ENCODE measurements around the gene MAEL. TPM values are rescaled to one million over a fixed set of nuclear protein-coding genes. Genes with fewer than 3 reads are reported as not detected.

Gene MAEL
- total and polyA plus RNA-seq, 2 experiments from 2014 or later: 0.76 to 0.95 TPM

DNA sequence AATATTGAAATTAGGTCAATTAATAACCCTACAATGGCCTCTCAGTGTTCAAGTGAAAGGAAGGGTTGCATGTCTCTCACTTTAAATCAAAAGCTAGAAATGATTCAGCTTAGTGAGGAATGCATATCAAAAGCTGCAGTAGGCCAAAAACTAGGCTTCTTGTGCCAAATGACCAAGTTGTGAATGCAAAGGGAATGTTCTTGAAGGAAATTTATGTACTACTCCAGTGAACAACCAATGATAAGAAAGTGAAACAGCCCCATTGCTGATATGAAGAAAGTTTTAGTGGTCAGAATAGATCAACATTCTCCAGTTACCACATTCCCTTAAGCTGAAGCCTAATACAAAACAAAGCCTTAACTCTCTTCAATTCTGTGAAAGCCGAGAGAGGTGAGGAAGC, 10.0 kb downstream of the MAEL start:
- DNase-seq (ENCODE audit: low spot score) (no peak), ATAC-seq (no peak)
- Mint-ChIP-seq H3K27ac (no peak overlapping the region), H3K27me3 (ENCODE audit: insufficient read depth, low read depth, poor library complexity) (no peaks in the 10 kb centered on the region), H3K4me1 (peaks cover 13% of the 10 kb centered on the region; the same call in 2 of the 3 replicates), H3K36me3 (ENCODE audit: low read depth) (no peaks in the 10 kb centered on the region), H3K9me3 (no peaks in the 10 kb centered on the region), H3K4me3 (no peak overlapping the region)
- no peak overlapping the region for H3K4me3 ChIP-seq
- TF ChIP-seq JUNB (IDR thresholded peaks at IDR 0.05; ENCODE audit: unreplicated experiment): no peak
- TF ChIP-seq ZNF114 (CRISPR knock-in tag; IDR thresholded peaks at IDR 0.05): no peak
- no peak for TF ChIP-seq STAT1 (IDR thresholded peaks at IDR 0.05; ENCODE audit: unreplicated experiment)
- TF ChIP-seq, protein P1, sequence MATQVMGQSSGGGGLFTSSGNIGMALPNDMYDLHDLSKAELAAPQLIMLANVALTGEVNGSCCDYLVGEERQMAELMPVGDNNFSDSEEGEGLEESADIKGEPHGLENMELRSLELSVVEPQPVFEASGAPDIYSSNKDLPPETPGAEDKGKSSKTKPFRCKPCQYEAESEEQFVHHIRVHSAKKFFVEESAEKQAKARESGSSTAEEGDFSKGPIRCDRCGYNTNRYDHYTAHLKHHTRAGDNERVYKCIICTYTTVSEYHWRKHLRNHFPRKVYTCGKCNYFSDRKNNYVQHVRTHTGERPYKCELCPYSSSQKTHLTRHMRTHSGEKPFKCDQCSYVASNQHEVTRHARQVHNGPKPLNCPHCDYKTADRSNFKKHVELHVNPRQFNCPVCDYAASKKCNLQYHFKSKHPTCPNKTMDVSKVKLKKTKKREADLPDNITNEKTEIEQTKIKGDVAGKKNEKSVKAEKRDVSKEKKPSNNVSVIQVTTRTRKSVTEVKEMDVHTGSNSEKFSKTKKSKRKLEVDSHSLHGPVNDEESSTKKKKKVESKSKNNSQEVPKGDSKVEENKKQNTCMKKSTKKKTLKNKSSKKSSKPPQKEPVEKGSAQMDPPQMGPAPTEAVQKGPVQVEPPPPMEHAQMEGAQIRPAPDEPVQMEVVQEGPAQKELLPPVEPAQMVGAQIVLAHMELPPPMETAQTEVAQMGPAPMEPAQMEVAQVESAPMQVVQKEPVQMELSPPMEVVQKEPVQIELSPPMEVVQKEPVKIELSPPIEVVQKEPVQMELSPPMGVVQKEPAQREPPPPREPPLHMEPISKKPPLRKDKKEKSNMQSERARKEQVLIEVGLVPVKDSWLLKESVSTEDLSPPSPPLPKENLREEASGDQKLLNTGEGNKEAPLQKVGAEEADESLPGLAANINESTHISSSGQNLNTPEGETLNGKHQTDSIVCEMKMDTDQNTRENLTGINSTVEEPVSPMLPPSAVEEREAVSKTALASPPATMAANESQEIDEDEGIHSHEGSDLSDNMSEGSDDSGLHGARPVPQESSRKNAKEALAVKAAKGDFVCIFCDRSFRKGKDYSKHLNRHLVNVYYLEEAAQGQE (IDR thresholded peaks at IDR 0.05; ENCODE audit: unreplicated experiment): no peak
- no peak for TF ChIP-seq EZH2 (IDR thresholded peaks at IDR 0.05; ENCODE audit: low read depth, unreplicated experiment)
- TF ChIP-seq ZNF331 (CRISPR knock-in tag; IDR thresholded peaks at IDR 0.05; ENCODE audit: low read depth): no peak
- TF ChIP-seq, protein P2, sequence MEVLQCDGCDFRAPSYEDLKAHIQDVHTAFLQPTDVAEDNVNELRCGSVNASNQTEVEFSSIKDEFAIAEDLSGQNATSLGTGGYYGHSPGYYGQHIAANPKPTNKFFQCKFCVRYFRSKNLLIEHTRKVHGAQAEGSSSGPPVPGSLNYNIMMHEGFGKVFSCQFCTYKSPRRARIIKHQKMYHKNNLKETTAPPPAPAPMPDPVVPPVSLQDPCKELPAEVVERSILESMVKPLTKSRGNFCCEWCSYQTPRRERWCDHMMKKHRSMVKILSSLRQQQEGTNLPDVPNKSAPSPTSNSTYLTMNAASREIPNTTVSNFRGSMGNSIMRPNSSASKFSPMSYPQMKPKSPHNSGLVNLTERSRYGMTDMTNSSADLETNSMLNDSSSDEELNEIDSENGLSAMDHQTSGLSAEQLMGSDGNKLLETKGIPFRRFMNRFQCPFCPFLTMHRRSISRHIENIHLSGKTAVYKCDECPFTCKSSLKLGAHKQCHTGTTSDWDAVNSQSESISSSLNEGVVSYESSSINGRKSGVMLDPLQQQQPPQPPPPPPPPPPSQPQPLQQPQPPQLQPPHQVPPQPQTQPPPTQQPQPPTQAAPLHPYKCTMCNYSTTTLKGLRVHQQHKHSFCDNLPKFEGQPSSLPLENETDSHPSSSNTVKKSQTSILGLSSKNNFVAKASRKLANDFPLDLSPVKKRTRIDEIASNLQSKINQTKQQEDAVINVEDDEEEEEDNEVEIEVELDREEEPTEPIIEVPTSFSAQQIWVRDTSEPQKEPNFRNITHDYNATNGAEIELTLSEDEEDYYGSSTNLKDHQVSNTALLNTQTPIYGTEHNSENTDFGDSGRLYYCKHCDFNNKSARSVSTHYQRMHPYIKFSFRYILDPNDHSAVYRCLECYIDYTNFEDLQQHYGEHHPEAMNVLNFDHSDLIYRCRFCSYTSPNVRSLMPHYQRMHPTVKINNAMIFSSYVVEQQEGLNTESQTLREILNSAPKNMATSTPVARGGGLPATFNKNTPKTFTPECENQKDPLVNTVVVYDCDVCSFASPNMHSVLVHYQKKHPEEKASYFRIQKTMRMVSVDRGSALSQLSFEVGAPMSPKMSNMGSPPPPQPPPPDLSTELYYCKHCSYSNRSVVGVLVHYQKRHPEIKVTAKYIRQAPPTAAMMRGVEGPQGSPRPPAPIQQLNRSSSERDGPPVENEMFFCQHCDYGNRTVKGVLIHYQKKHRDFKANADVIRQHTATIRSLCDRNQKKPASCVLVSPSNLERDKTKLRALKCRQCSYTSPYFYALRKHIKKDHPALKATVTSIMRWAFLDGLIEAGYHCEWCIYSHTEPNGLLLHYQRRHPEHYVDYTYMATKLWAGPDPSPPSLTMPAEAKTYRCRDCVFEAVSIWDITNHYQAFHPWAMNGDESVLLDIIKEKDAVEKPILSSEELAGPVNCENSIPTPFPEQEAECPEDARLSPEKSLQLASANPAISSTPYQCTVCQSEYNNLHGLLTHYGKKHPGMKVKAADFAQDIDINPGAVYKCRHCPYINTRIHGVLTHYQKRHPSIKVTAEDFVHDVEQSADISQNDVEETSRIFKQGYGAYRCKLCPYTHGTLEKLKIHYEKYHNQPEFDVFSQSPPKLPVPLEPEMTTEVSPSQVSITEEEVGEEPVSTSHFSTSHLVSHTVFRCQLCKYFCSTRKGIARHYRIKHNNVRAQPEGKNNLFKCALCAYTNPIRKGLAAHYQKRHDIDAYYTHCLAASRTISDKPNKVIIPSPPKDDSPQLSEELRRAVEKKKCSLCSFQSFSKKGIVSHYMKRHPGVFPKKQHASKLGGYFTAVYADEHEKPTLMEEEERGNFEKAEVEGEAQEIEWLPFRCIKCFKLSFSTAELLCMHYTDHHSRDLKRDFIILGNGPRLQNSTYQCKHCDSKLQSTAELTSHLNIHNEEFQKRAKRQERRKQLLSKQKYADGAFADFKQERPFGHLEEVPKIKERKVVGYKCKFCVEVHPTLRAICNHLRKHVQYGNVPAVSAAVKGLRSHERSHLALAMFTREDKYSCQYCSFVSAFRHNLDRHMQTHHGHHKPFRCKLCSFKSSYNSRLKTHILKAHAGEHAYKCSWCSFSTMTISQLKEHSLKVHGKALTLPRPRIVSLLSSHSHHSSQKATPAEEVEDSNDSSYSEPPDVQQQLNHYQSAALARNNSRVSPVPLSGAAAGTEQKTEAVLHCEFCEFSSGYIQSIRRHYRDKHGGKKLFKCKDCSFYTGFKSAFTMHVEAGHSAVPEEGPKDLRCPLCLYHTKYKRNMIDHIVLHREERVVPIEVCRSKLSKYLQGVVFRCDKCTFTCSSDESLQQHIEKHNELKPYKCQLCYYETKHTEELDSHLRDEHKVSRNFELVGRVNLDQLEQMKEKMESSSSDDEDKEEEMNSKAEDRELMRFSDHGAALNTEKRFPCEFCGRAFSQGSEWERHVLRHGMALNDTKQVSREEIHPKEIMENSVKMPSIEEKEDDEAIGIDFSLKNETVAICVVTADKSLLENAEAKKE (CRISPR knock-in tag; IDR thresholded peaks at IDR 0.05): no peak
- TF ChIP-seq, protein P3, sequence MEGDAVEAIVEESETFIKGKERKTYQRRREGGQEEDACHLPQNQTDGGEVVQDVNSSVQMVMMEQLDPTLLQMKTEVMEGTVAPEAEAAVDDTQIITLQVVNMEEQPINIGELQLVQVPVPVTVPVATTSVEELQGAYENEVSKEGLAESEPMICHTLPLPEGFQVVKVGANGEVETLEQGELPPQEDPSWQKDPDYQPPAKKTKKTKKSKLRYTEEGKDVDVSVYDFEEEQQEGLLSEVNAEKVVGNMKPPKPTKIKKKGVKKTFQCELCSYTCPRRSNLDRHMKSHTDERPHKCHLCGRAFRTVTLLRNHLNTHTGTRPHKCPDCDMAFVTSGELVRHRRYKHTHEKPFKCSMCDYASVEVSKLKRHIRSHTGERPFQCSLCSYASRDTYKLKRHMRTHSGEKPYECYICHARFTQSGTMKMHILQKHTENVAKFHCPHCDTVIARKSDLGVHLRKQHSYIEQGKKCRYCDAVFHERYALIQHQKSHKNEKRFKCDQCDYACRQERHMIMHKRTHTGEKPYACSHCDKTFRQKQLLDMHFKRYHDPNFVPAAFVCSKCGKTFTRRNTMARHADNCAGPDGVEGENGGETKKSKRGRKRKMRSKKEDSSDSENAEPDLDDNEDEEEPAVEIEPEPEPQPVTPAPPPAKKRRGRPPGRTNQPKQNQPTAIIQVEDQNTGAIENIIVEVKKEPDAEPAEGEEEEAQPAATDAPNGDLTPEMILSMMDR (conservative IDR thresholded peaks at IDR 0.05; ENCODE audit: low read depth in 2 of 2): no peak
- TF ChIP-seq NANOG (IDR thresholded peaks at IDR 0.05; ENCODE audit: borderline replicate concordance): no peak
- H3K27me3 ChIP-seq (ENCODE audit: insufficient read depth): no peaks in the 10 kb centered on the region
- H4K20me1 ChIP-seq (replicated peaks; ENCODE audit: insufficient read depth): no peaks in the 10 kb centered on the region
- peak overlapping the region; percentile 81 for H2AFZ ChIP-seq
- H3K79me2 ChIP-seq (replicated peaks; ENCODE audit: insufficient read depth): no peaks in the 10 kb centered on the region
- no peaks in the 10 kb centered on the region for H3F3A ChIP-seq (replicated peaks; ENCODE audit: low read depth)
- H3K4me1 ChIP-seq (ENCODE audit: insufficient read depth): peaks cover 6% of the 10 kb centered on the region
- no peak overlapping the region for H3K27ac ChIP-seq (ENCODE audit: low read depth)
- no peak overlapping the region for H3K4me2 ChIP-seq
- H3K9me2 ChIP-seq (ENCODE audit: insufficient read depth): no peaks in the 10 kb centered on the region
- H3K36me3 ChIP-seq (ENCODE audit: insufficient read depth): no peaks in the 10 kb centered on the region
